ENCODE measurements around the gene IGSF23. TPM values are rescaled to one million over a fixed set of nuclear protein-coding genes. Genes with fewer than 3 reads are reported as not detected.

IGSF23 gene
- total RNA-seq, 1 experiment from 2014 or later = not detected

- Histone ChIP-seq H3K56ac (ENCODE audit: insufficient read length, low read depth, low read length) (no peak overlapping the region), H3K23ac (ENCODE audit: insufficient read length, low read depth, low read length) (no peak overlapping the region), H4K5ac (ENCODE audit: insufficient read length, low read depth, low read length) (no peak overlapping the region), H3K9me3 (ENCODE audit: control insufficient read depth, low read depth, low read length) (no peaks in the 10 kb centered on the region), H3K79me1 (ENCODE audit: insufficient read depth, low read depth, low read length, poor library complexity, severe bottlenecking) (no peaks in the 10 kb centered on the region), H3K4me1 (ENCODE audit: insufficient read depth, low read length) (no peaks in the 10 kb centered on the region), H2BK20ac (ENCODE audit: low read depth, low read length, poor library complexity, severe bottlenecking) (no peak overlapping the region), H4K91ac (ENCODE audit: insufficient read length, low read depth, low read length) (no peak overlapping the region), H3K4ac (ENCODE audit: low read depth, low read length) (no peak overlapping the region), H3K27me3 (ENCODE audit: insufficient read depth, low read length) (no peaks in the 10 kb centered on the region), H3K14ac (ENCODE audit: insufficient read depth, low read length) (no peak overlapping the region), H4K8ac (replicated peaks; ENCODE audit: insufficient read length, low read depth, low read length) (no peak overlapping the region), H3K9ac (ENCODE audit: extremely low read depth, insufficient read length, low read length) (no peak overlapping the region), H3K27ac (ENCODE audit: insufficient read length, low read depth, low read length) (no peak overlapping the region), H2AK5ac (ENCODE audit: insufficient read length, low read length) (no peak overlapping the region), H3K23me2 (ENCODE audit: insufficient read length, low read depth, low read length, poor library complexity, severe bottlenecking) (no peaks in the 10 kb centered on the region), H2AFZ (ENCODE audit: low read length) (no peak overlapping the region), H3K79me2 (ENCODE audit: insufficient read depth, low read length) (no peaks in the 10 kb centered on the region), H2BK120ac (ENCODE audit: low read depth, low read length, poor library complexity, severe bottlenecking) (no peak overlapping the region), H2BK12ac (ENCODE audit: insufficient read length, low read depth, low read length) (no peak overlapping the region), H3K18ac (ENCODE audit: insufficient read length, low read depth, low read length) (no peak overlapping the region), H2BK5ac (ENCODE audit: insufficient read length, low read length) (no peak overlapping the region), H4K20me1 (ENCODE audit: control insufficient read depth, insufficient read depth, insufficient read length) (no peaks in the 10 kb centered on the region), H3T11ph (ENCODE audit: low read length) (no peak overlapping the region), H3K4me2 (ENCODE audit: insufficient read depth, insufficient read length, low read length) (no peak overlapping the region), H2BK15ac (ENCODE audit: low read depth, low read length) (no peak overlapping the region)
- WGBS (ENCODE audit: extremely low coverage, insufficient read length, low lambda C conversion rate) = no CpG with 5 or more reads among the region's 15 CpGs
- no peak for DNase-seq
- Mint-ChIP-seq H3K27me3 (ENCODE audit: low read depth) (no peaks in the 10 kb centered on the region), H3K27ac (no peak overlapping the region), H3K4me3 (no peak overlapping the region), H3K4me1 (peaks cover 0 to 7% of the 10 kb centered on the region in 2 experiments; a peak in 2 of 4 replicates), H3K36me3 (ENCODE audit: insufficient read depth in 1 of 3, low read depth in 3 of 3) (peaks cover 27 to 65% (median 37%) of the 10 kb centered on the region in 3 experiments; a peak in 6 of 7 replicates), H3K9me3 (no peaks in the 10 kb centered on the region)
- TF ChIP-seq CTCF (conservative IDR thresholded peaks at IDR 0.05) = no peak
These were observed 36.3 kb downstream of the IGSF23 start for GRCh38 chr19:44649578-44650145.

Data from H9 (cell line).